ENCODE measurements around the gene ZC3H4. TPM values are rescaled to one million over a fixed set of nuclear protein-coding genes. Genes with fewer than 3 reads are reported as not detected.

ZC3H4 gene
- total RNA-seq, 4 donors from 2014 or later: 25.5 to 40.4 (median 34.2) TPM

GRCh38 chr19:47100290-47100689 lies 13.3 kb downstream of the ZC3H4 start:
- whole genome bisulfite sequencing, 2 donors: 93 to 99% methylated on average over 5 of the region's 5 CpGs
- Histone ChIP-seq H3K9me3 (no peaks in the 10 kb centered on the region), H3K36me3 (no peaks in the 10 kb centered on the region), H3K4me3 (no peak overlapping the region), H3K27me3 (no peaks in the 10 kb centered on the region), H3K27ac (no peak overlapping the region), H3K4me1 (peaks cover 0 to 91% (median 52%) of the 10 kb centered on the region in 4 donors)
- DNase-seq (ENCODE audit: low spot score in 2 of 2): no peak
- no peak for TF ChIP-seq POLR2A (IDR thresholded peaks at IDR 0.05)
- TF ChIP-seq EP300 (IDR thresholded peaks at IDR 0.05): no peak
- no peak for TF ChIP-seq CTCF (IDR thresholded peaks at IDR 0.05)

GRCh38 chr19:47099576-47100050 lies 14.0 kb downstream of the ZC3H4 start:
- Histone ChIP-seq H3K27ac (peak overlapping the region in 2 of 4 donors; percentile 37 to 80), H3K27me3 (no peaks in the 10 kb centered on the region), H3K4me3 (no peak overlapping the region), H3K36me3 (no peaks in the 10 kb centered on the region), H3K4me1 (peaks cover 0 to 91% (median 57%) of the 10 kb centered on the region in 4 donors), H3K9me3 (no peaks in the 10 kb centered on the region)
- no peak for DNase-seq (ENCODE audit: low spot score in 2 of 2)
- TF ChIP-seq CTCF (IDR thresholded peaks at IDR 0.05): no peak
- TF ChIP-seq POLR2A (IDR thresholded peaks at IDR 0.05): no peak
- TF ChIP-seq EP300 (IDR thresholded peaks at IDR 0.05): no peak
- 73% methylated on average over 6 of the region's 6 CpGs for WGBS, 2 donors

GRCh38 chr19:47098608-47099007 lies 15.0 kb downstream of the ZC3H4 start:
- 86% methylated on average over 6 of the region's 6 CpGs for WGBS, 2 donors
- peaks cover 0 to 92% (median 59%) of the 10 kb centered on the region in 4 donors for H3K4me1 ChIP-seq
- peak overlapping the region in 3 of 4 donors; percentile 74 to 89 (median 80) for H3K27ac ChIP-seq
- H3K27me3 ChIP-seq: no peaks in the 10 kb centered on the region
- no peak for DNase-seq (ENCODE audit: low spot score in 2 of 2)
- H3K9me3 ChIP-seq: no peaks in the 10 kb centered on the region
- peaks cover 0 to 8% (median 0%) of the 10 kb centered on the region in 3 donors for H3K36me3 ChIP-seq
- H3K4me3 ChIP-seq: no peak overlapping the region
- TF ChIP-seq POLR2A (IDR thresholded peaks at IDR 0.05) (no peak), CTCF (IDR thresholded peaks at IDR 0.05) (no peak), EP300 (IDR thresholded peaks at IDR 0.05) (no peak)

GRCh38 chr19:47097396-47098201 lies 16.0 kb downstream of the ZC3H4 start:
- WGBS, 2 donors: 50 to 51% methylated on average over 31 of the region's 31 CpGs
- peak in 1 of 2 donors; percentile 30 for DNase-seq (ENCODE audit: low spot score in 2 of 2)
- H3K27ac ChIP-seq: peak overlapping the region; percentile 51 to 89 (median 77)

More at GRCh38 chr19:47097396-47098201, 16.0 kb downstream of the ZC3H4 start:
- no peak for TF ChIP-seq CTCF (IDR thresholded peaks at IDR 0.05)
- TF ChIP-seq POLR2A (IDR thresholded peaks at IDR 0.05): no peak
- no peak for TF ChIP-seq EP300 (IDR thresholded peaks at IDR 0.05)
- Histone ChIP-seq H3K4me1 (peaks cover 0 to 88% (median 57%) of the 10 kb centered on the region in 4 donors), H3K9me3 (no peaks in the 10 kb centered on the region), H3K4me3 (peak overlapping the region in 1 of 4 donors; percentile 20), H3K36me3 (peaks cover 0 to 10% (median 0%) of the 10 kb centered on the region in 3 donors), H3K27me3 (no peaks in the 10 kb centered on the region)

Measured in tibial nerve (tissue), 4 donors.